Mesenchymal stem cell (in vitro differentiated cells and primary cell): Measurements from ENCODE around the gene RNF150. TPM values are rescaled to one million over a fixed set of nuclear protein-coding genes. Genes with fewer than 3 reads are reported as not detected.

Experiments used
- DNase-seq: peaks from one replicate; pipeline ENCODE4 v3.0.0-alpha.2; 2013
- H2AFZ ChIP-seq: one replicate; pipeline ENCODE4 v1.6.1; 2013; ENCODE audit warnings: low read depth, mild to moderate bottlenecking, control low read depth, inconsistent platforms, low read length, moderate library complexity
- H2AK5ac ChIP-seq: 2 replicates; pipeline ENCODE4 v1.6.1; 2013; ENCODE audit warnings: low read length, moderate library complexity, mild to moderate bottlenecking, inconsistent platforms; ENCODE audit not compliant: severe bottlenecking
- H2BK120ac ChIP-seq: one replicate; pipeline ENCODE4 v1.6.1; 2013; ENCODE audit warnings: low read depth, mild to moderate bottlenecking, inconsistent platforms, low read length, moderate library complexity
- H2BK12ac ChIP-seq, 2 experiments: one replicate each; pipeline ENCODE4 v1.6.1; 2013; ENCODE audit warnings: inconsistent platforms in 2 of 2, low read length in 2 of 2, mild to moderate bottlenecking in 2 of 2, moderate library complexity in 2 of 2, control low read depth in 1 of 2
- H2BK15ac ChIP-seq: one replicate; pipeline ENCODE4 v1.6.1; 2013; ENCODE audit warnings: mild to moderate bottlenecking, low read depth, inconsistent platforms; ENCODE audit not compliant: poor library complexity, severe bottlenecking
- H2BK5ac ChIP-seq: 2 replicates; pipeline ENCODE4 v1.6.1; 2013; ENCODE audit warnings: low read depth, mild to moderate bottlenecking, low read length, control low read depth, inconsistent platforms; ENCODE audit not compliant: poor library complexity, severe bottlenecking
- H3K14ac ChIP-seq, 2 experiments: one replicate each; pipeline ENCODE4 v1.6.1; 2013; ENCODE audit warnings: inconsistent platforms in 2 of 2, low read length in 2 of 2, control low read depth in 1 of 2, mild to moderate bottlenecking in 1 of 2, moderate library complexity in 1 of 2
- H3K18ac ChIP-seq, 2 experiments: one replicate each; pipeline ENCODE4 v1.6.1; 2013; ENCODE audit warnings: inconsistent platforms in 2 of 2, low read length in 2 of 2, control low read depth in 1 of 2, low read depth in 1 of 2, mild to moderate bottlenecking in 1 of 2
- H3K23ac ChIP-seq, 2 experiments: one replicate each; pipeline ENCODE4 v1.6.1; 2013; ENCODE audit warnings: inconsistent platforms in 2 of 2, low read length in 2 of 2, mild to moderate bottlenecking in 2 of 2, moderate library complexity in 2 of 2, control low read depth in 1 of 2
- H3K27ac ChIP-seq: 2 replicates; pipeline ENCODE4 v1.5.1; 2013; ENCODE audit warnings: mild to moderate bottlenecking, moderate library complexity, low read length, control low read depth, inconsistent platforms; ENCODE audit not compliant: poor library complexity, severe bottlenecking
- H3K27me3 ChIP-seq, 2 experiments: 2 replicates each; pipeline versions ENCODE4 v1.6.1 to v1.7.0; 2013; ENCODE audit warnings: low read length in 2 of 2, mild to moderate bottlenecking in 2 of 2, moderate library complexity in 2 of 2, control low read depth in 1 of 2, inconsistent platforms in 1 of 2; ENCODE audit not compliant: control insufficient read depth in 1 of 2, insufficient read depth in 1 of 2
- H3K36me3 ChIP-seq, 2 experiments: 2 replicates each; pipeline versions ENCODE4 v1.6.1 to v1.7.0; 2013; ENCODE audit warnings: low read length in 2 of 2, control low read depth in 1 of 2, inconsistent platforms in 1 of 2, low read depth in 1 of 2, mild to moderate bottlenecking in 1 of 2; ENCODE audit not compliant: insufficient read depth in 2 of 2, control insufficient read depth in 1 of 2
- H3K4ac ChIP-seq, 2 experiments: one replicate each; pipeline ENCODE4 v1.6.1; 2013; ENCODE audit warnings: inconsistent platforms in 2 of 2, low read length in 2 of 2, mild to moderate bottlenecking in 2 of 2, moderate library complexity in 2 of 2, control low read depth in 1 of 2, low read depth in 1 of 2
- H3K4me1 ChIP-seq: 2 replicates; pipeline ENCODE4 v1.6.1; 2013; ENCODE audit warnings: low read depth, low read length, control low read depth; ENCODE audit not compliant: control insufficient read depth, insufficient read depth
- H3K4me2 ChIP-seq: 2 replicates; pipeline ENCODE4 v1.6.1; 2013; ENCODE audit warnings: low read length, mild to moderate bottlenecking, inconsistent platforms; ENCODE audit not compliant: poor library complexity, severe bottlenecking
- H3K4me3 ChIP-seq, 2 experiments: 2 replicates each; pipeline versions ENCODE4 v1.5.1 to v1.7.0; 2013; ENCODE audit warnings: low read length in 2 of 2, mild to moderate bottlenecking in 2 of 2, control low read depth in 1 of 2, low read depth in 1 of 2; ENCODE audit not compliant: insufficient read depth in 1 of 2
- H3K79me1 ChIP-seq: replicated peaks from 2 replicates; pipeline ENCODE4 v1.6.1; 2013; ENCODE audit warnings: mild to moderate bottlenecking, control low read depth, low read length, inconsistent platforms; ENCODE audit not compliant: poor library complexity, severe bottlenecking
- H3K9ac ChIP-seq: 2 replicates; pipeline ENCODE4 v1.7.0; 2013; ENCODE audit warnings: mild to moderate bottlenecking, low read length, moderate library complexity
- H3K9me3 ChIP-seq: 2 replicates; pipeline ENCODE4 v1.7.0; 2013; ENCODE audit warnings: mild to moderate bottlenecking, low read length; ENCODE audit not compliant: control insufficient read depth
- H4K8ac ChIP-seq: one replicate; pipeline ENCODE4 v1.6.1; 2013; ENCODE audit warnings: inconsistent platforms, mild to moderate bottlenecking, low read length, moderate library complexity
- H4K91ac ChIP-seq: one replicate; pipeline ENCODE4 v1.6.1; 2013; ENCODE audit warnings: mild to moderate bottlenecking, low read length, inconsistent platforms
- WGBS: methylation state at CpG from one replicate; pipeline ENCODE4 v1.1.7; 2013; ENCODE audit warnings: mixed read lengths; 5-methylcytosine and 5-hydroxymethylcytosine counted together
- polyA plus RNA-seq, 2 experiments: library from polyadenylated mRNA; stranded (reverse); fragments of 200-250 nt; gene quantifications; one replicate each; pipeline ENCODE4 v1.2.3, GENCODE V29; 2013

The RNF150 gene
- 2.3 TPM for polyA plus RNA-seq (2013, experiment 1 of 2)
- polyA plus RNA-seq (2013, experiment 2 of 2), result 2.3 TPM

- Histone ChIP-seq H3K9me3 (no peaks in the 10 kb centered on the region), H3K27ac (no peak within 1 kb of the TSS), H3K9ac (peak within 1 kb of the TSS; percentile 79), H2BK12ac (peak within 1 kb of the TSS in 1 of 2 experiments; percentile 94), H3K4me3 (peak within 1 kb of the TSS; percentile 81 to 95), H2AK5ac (no peak within 1 kb of the TSS), H3K4me1 (peaks cover 2% of the 10 kb centered on the region), H4K91ac (peak within 1 kb of the TSS; percentile 31), H2BK5ac (peak within 1 kb of the TSS; percentile 53), H3K4ac (peak within 1 kb of the TSS; percentile 2 to 11), H2AFZ (peak within 1 kb of the TSS; percentile 100), H3K23ac (peak within 1 kb of the TSS in 1 of 2 experiments; percentile 98), H3K79me1 (peaks cover 9% of the 10 kb centered on the region), H3K27me3 (peaks cover 20 to 59% of the 10 kb centered on the region in 2 experiments), H2BK15ac (peak within 1 kb of the TSS; percentile 80), H3K18ac (peak within 1 kb of the TSS; percentile 87 to 95), H4K8ac (peak within 1 kb of the TSS; percentile 75), H3K36me3 (no peaks in the 10 kb centered on the region), H3K14ac (peak within 1 kb of the TSS in 1 of 2 experiments; percentile 97), H2BK120ac (no peak within 1 kb of the TSS), H3K4me2 (peak within 1 kb of the TSS; percentile 88)
- 2% methylated on average over 50 of the region's 50 CpGs for WGBS
- DNase-seq, result peak; percentile 93
Measured at GRCh38 chr4:141133146-141133998, at the start of gene RNF150. Gene RNF150 (minus strand): TSS chr4:141133469.

- no peak overlapping the region for H3K27ac ChIP-seq
- no peaks in the 10 kb centered on the region for H3K79me1 ChIP-seq
- H3K36me3 ChIP-seq, result no peaks in the 10 kb centered on the region
- H3K4me1 ChIP-seq, result no peaks in the 10 kb centered on the region
- H2BK15ac ChIP-seq, result no peak overlapping the region
- 89% methylated on average over 1 of the region's 2 CpGs for WGBS
- H2BK12ac ChIP-seq, result no peak overlapping the region
- no peak overlapping the region for H2BK5ac ChIP-seq
- H2AFZ ChIP-seq, result no peak overlapping the region
- H3K14ac ChIP-seq, result no peak overlapping the region
- no peak overlapping the region for H3K4me2 ChIP-seq
- H3K27me3 ChIP-seq, result peaks cover 4 to 6% of the 10 kb centered on the region in 2 experiments
- no peak for DNase-seq
- H4K91ac ChIP-seq, result no peak overlapping the region
- no peak overlapping the region for H3K9ac ChIP-seq
- H2AK5ac ChIP-seq, result no peak overlapping the region
- no peaks in the 10 kb centered on the region for H3K9me3 ChIP-seq
- no peak overlapping the region for H4K8ac ChIP-seq
- H3K4me3 ChIP-seq, result no peak overlapping the region
- no peak overlapping the region for H3K18ac ChIP-seq
- no peak overlapping the region for H3K4ac ChIP-seq
- no peak overlapping the region for H2BK120ac ChIP-seq
- H3K23ac ChIP-seq, result no peak overlapping the region
Measured at GRCh38 chr4:141180991-141181761, 47.9 kb upstream of the RNF150 start.

GRCh38 chr4:141179474-141180373 is 46.5 kb upstream of the RNF150 start:
- Histone ChIP-seq H2BK15ac (no peak overlapping the region), H2AK5ac (peak overlapping the region; percentile 15), H3K4me1 (no peaks in the 10 kb centered on the region)

More at GRCh38 chr4:141179474-141180373, 46.5 kb upstream of the RNF150 start:
- Histone ChIP-seq H4K8ac (no peak overlapping the region), H3K27me3 (peaks cover 4 to 6% of the 10 kb centered on the region in 2 experiments), H3K79me1 (no peaks in the 10 kb centered on the region), H3K9me3 (no peaks in the 10 kb centered on the region), H4K91ac (no peak overlapping the region), H3K23ac (no peak overlapping the region), H2AFZ (no peak overlapping the region), H3K18ac (no peak overlapping the region), H2BK120ac (no peak overlapping the region), H3K4me3 (no peak overlapping the region), H3K4me2 (no peak overlapping the region), H2BK12ac (no peak overlapping the region), H3K27ac (no peak overlapping the region), H3K14ac (no peak overlapping the region), H3K9ac (no peak overlapping the region), H3K4ac (no peak overlapping the region), H3K36me3 (no peaks in the 10 kb centered on the region), H2BK5ac (no peak overlapping the region)
- no peak for DNase-seq
- WGBS, result 75% methylated on average over 7 of the region's 8 CpGs
